Measurements from ENCODE around the gene LPIN3. TPM values are rescaled to one million over a fixed set of nuclear protein-coding genes. Genes with fewer than 3 reads are reported as not detected.

Gene LPIN3
- total RNA-seq, 1 experiment from 2014 or later, result 32.6 TPM

DNA sequence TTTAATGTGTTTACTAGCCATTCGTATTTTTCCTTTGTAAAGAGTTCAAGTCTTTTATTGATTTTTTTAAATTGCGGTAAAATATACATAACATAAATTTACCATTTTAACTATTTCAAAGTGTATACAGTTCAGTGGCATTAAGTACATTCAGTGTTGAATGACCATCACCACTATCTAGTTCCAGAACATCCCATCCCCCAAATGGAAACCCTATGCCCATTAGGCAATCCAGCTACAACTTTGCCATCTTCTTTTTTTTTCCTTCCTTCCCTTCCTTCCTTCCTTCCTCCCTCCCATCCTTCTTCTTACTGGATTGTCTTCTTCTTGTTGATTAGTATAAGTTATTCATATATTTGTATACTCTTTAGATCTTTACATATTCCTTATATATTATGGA, 8.6 kb downstream of the LPIN3 start:
- Mint-ChIP-seq H3K27ac (ENCODE audit: unreplicated experiment) (no peak overlapping the region), H3K4me3 (ENCODE audit: unreplicated experiment) (no peak overlapping the region), H3K36me3 (ENCODE audit: insufficient read depth, unreplicated experiment) (peaks cover 6% of the 10 kb centered on the region), H3K9me3 (ENCODE audit: unreplicated experiment) (no peaks in the 10 kb centered on the region), H3K4me1 (ENCODE audit: low read depth, unreplicated experiment) (no peaks in the 10 kb centered on the region), H3K27me3 (ENCODE audit: insufficient read depth, unreplicated experiment) (no peaks in the 10 kb centered on the region)
- no TSS peak for BruUV-seq (replicated peaks)
- ChIA-PET POLR2A (no interaction called here), CTCF (interaction anchor here (1.6 kb wide), 1 partner anchor 214 kb away, joined by 5 read pairs; no protein-coding TSS in a partner anchor)
- no peak for TF ChIP-seq CTCF (IDR thresholded peaks at IDR 0.05; ENCODE audit: insufficient read depth in 1 of 2, low read depth in 1 of 2, low read length in 1 of 2, severe bottlenecking in 1 of 2, unreplicated experiment in 1 of 2)
- DNase-seq, result no peak
- H3K4me1 ChIP-seq, result no peaks in the 10 kb centered on the region
- intact Hi-C loops (cut with micrococcal nuclease; ENCODE audit: unreplicated experiment), result no loop called here
- H3K9me3 ChIP-seq, result no peaks in the 10 kb centered on the region
- peaks cover 5% of the 10 kb centered on the region; the same call in 1 of the 2 replicates for H3K36me3 ChIP-seq (ENCODE audit: control insufficient read depth, insufficient read depth, low read length)
- H3K4me3 ChIP-seq (ENCODE audit: low read depth, low read length), result no peak overlapping the region
- no peaks in the 10 kb centered on the region for H3K27me3 ChIP-seq (replicated peaks; ENCODE audit: control insufficient read depth, insufficient read depth, low read length)

GRCh38 chr20:41349943-41350342, 9.3 kb downstream of the LPIN3 start:
- no peak for DNase-seq
- POLR2A ChIA-PET, result no interaction called here
- no TSS peak for BruUV-seq (replicated peaks)

GRCh38 chr20:41350408-41350962, 9.9 kb downstream of the LPIN3 start:
- ChIA-PET CTCF (interaction anchor here (0.8 to 1.6 kb wide), 2 partner anchors 10 to 215 kb away, joined by 5 to 14 read pairs; partner anchors contain the start of gene LPIN3), POLR2A (no interaction called here)

More at GRCh38 chr20:41349943-41350342, 9.3 kb downstream of the LPIN3 start:
- TF ChIP-seq CTCF (IDR thresholded peaks at IDR 0.05; ENCODE audit: insufficient read depth in 1 of 2, low read depth in 1 of 2, low read length in 1 of 2, severe bottlenecking in 1 of 2, unreplicated experiment in 1 of 2), result no peak
- no peaks in the 10 kb centered on the region for H3K4me1 Mint-ChIP-seq (ENCODE audit: low read depth, unreplicated experiment)
- no peak overlapping the region for H3K4me3 ChIP-seq (ENCODE audit: low read depth, low read length)
- peaks cover 6% of the 10 kb centered on the region for H3K36me3 Mint-ChIP-seq (ENCODE audit: insufficient read depth, unreplicated experiment)
- CTCF ChIA-PET, result interaction anchor here (0.8 to 1.6 kb wide), 2 partner anchors 9 to 215 kb away, joined by 5 to 14 read pairs; partner anchors contain the start of gene LPIN3
- H3K27ac Mint-ChIP-seq (ENCODE audit: unreplicated experiment), result no peak overlapping the region
- no peak overlapping the region for H3K4me3 Mint-ChIP-seq (ENCODE audit: unreplicated experiment)
- no peaks in the 10 kb centered on the region for H3K9me3 ChIP-seq
- no peaks in the 10 kb centered on the region for H3K27me3 ChIP-seq (replicated peaks; ENCODE audit: control insufficient read depth, insufficient read depth, low read length)
- intact Hi-C loops (cut with micrococcal nuclease; ENCODE audit: unreplicated experiment), result no loop called here
- no peaks in the 10 kb centered on the region for H3K9me3 Mint-ChIP-seq (ENCODE audit: unreplicated experiment)
- H3K27me3 Mint-ChIP-seq (ENCODE audit: insufficient read depth, unreplicated experiment), result no peaks in the 10 kb centered on the region
- no peaks in the 10 kb centered on the region for H3K4me1 ChIP-seq
- H3K36me3 ChIP-seq (ENCODE audit: control insufficient read depth, insufficient read depth, low read length), result peaks cover 5% of the 10 kb centered on the region; the same call in 1 of the 2 replicates

More at GRCh38 chr20:41350408-41350962, 9.9 kb downstream of the LPIN3 start:
- intact Hi-C loops (cut with micrococcal nuclease; ENCODE audit: unreplicated experiment), result no loop called here
- no peak for TF ChIP-seq CTCF (IDR thresholded peaks at IDR 0.05; ENCODE audit: insufficient read depth in 1 of 2, low read depth in 1 of 2, low read length in 1 of 2, severe bottlenecking in 1 of 2, unreplicated experiment in 1 of 2)
- no peak overlapping the region for H3K4me3 ChIP-seq (ENCODE audit: low read depth, low read length)
- Mint-ChIP-seq H3K27me3 (ENCODE audit: insufficient read depth, unreplicated experiment) (no peaks in the 10 kb centered on the region), H3K9me3 (ENCODE audit: unreplicated experiment) (no peaks in the 10 kb centered on the region), H3K4me3 (ENCODE audit: unreplicated experiment) (no peak overlapping the region), H3K27ac (ENCODE audit: unreplicated experiment) (no peak overlapping the region), H3K4me1 (ENCODE audit: low read depth, unreplicated experiment) (no peaks in the 10 kb centered on the region), H3K36me3 (ENCODE audit: insufficient read depth, unreplicated experiment) (peaks cover 6% of the 10 kb centered on the region)
- no peaks in the 10 kb centered on the region for H3K27me3 ChIP-seq (replicated peaks; ENCODE audit: control insufficient read depth, insufficient read depth, low read length)
- no peak for DNase-seq
- H3K9me3 ChIP-seq, result no peaks in the 10 kb centered on the region
- no TSS peak for BruUV-seq (replicated peaks)
- no peaks in the 10 kb centered on the region for H3K4me1 ChIP-seq
- peaks cover 5% of the 10 kb centered on the region; the same call in 1 of the 2 replicates for H3K36me3 ChIP-seq (ENCODE audit: control insufficient read depth, insufficient read depth, low read length)
